NCI-H1092 (cell line): Measurements from ENCODE around the gene FOXE3.
"Not testable (repeated sequence)": the region's sequence is repeated elsewhere in the genome, so short reads cannot be mapped to it uniquely, and the experiment has no call there.

Experiments used
- DNase-seq: peaks from one replicate; lab custom pipeline; 2025; lab: John Stamatoyannopoulos, UW

FOXE3 gene

DNA sequence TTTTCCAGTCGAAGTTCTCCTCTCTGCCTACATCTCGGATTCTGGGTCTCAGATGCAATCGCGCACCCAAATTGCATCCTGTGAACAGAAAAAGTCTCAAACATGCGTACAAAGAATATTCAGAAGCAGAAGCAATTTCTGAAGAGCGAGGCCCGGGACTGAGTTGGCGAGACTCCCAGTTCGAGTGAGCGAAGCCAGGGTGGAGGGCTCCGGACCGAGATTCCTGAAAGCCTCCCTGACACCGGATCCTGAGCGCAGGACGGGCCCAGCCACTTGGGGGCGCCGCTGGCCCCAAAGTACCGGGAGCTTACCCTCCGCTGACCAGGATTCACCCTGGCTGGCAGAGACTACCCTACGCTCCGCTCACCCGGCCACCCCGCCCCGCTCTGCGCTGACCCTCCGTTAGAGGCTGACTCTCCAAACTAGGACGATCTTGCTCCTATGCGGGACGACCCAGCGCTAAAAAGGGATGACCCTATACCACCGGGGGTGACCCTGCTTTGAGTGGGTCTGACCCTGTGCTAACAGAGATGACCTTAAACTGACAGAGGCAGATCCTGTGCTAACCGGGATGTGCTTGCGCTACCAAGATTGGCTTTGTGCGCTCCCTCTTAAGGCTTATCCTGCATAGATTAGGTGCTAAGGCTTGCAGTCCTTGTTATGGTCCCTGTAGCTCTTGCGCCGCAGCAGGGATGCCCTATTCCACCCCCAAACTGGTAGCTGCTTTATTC, 33.9 kb downstream of the FOXE3 start:
- no peak for DNase-seq

DNA sequence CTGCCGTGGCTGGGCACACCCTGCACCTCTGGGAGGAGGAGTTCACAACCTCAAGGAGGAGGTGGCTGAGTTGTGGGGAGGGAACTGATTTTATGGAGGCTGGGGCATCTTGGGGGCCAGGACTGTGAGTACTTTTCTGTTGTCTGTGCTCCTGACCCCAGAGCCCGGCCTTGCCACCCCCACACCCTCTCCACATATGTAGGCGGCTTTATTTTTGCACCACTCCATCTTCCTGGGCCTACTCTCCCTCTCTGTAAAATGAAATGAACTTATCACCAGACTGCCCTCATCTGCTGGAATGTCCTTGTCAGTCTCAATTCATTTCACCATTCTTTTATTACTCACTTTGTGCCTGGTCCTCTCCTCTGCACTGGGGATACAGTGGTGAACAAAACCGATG, 34.5 kb downstream of the FOXE3 start:
- DNase-seq = no peak

DNA sequence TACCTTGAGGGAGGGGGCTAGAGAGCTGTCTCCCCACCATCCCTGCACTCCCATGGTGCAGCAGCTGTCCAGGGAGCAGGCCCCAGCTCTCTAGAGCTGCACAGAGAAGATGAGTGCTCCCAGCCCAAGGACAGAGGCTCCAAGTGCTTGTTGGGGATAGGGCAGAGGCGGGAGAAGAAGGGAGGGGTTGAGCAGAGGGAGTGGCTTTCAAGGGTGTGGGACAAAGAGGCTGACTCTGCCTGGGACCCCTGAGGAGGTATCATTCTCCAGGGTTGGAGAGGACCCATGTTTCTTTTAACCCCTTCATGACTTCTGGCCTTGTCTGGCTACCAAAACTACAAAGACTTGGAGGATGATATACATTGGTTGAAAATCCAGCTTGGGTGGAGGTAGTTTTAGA, 36.3 kb downstream of the FOXE3 start:
- no peak for DNase-seq

DNA sequence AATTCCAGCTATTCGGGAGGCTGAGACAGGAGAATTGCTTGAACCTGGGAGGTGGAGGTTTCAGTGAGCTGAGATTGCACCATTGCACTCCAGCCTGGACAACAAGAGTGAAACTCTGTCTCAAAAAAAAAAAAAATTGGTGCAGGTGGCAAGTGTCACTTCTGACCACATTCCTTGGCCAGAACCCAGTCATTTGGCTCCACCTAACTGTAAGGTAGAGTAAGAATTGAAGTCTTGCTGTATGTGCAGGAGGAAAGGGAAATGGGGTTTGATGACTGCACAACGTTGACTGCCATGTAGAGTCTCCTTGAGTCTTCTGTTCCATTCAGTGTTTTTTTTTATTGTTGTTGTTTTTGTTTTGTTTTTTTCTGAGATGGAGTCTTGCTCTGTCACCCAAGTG, 37.8 kb downstream of the FOXE3 start:
- not testable (repeated sequence) for DNase-seq

DNA sequence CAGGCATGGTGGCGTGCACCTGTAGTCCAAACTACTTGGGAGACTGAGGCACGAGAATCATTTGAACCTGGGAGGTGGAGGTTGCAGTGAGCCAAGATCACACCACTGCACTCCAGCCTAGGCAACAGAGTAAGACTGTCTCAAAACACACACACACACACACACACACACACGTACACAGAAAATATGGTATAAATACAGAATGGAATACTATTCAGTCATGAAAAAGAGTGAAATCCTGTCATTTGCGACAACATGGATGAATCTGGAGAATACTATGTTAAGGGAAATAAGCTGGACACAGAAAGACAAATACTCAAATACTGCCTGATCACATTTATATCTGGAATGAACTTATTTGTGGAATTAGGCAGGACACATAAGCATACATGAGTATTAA, 40.2 kb downstream of the FOXE3 start:
- DNase-seq = no peak

DNA sequence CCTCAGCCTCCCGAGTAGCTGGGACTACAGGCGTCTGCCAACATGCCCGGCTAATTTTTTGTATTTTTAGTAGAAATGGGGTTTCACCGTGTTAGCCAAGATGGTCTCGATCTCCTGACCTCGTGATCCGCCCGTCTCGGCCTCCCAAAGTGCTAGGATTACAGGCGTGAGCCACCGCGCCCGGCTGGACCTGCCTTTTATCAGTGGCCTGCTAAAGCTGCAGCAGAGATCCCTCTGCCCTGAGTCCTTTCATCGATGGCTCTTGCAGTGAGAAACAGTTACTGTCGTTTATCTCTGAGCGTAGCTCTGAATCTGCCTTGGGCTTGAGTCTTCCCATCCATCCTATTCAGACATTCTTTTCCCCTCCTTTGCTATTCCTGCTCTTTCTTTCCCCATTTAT, 41.5 kb downstream of the FOXE3 start:
- not testable (repeated sequence) for DNase-seq

DNA sequence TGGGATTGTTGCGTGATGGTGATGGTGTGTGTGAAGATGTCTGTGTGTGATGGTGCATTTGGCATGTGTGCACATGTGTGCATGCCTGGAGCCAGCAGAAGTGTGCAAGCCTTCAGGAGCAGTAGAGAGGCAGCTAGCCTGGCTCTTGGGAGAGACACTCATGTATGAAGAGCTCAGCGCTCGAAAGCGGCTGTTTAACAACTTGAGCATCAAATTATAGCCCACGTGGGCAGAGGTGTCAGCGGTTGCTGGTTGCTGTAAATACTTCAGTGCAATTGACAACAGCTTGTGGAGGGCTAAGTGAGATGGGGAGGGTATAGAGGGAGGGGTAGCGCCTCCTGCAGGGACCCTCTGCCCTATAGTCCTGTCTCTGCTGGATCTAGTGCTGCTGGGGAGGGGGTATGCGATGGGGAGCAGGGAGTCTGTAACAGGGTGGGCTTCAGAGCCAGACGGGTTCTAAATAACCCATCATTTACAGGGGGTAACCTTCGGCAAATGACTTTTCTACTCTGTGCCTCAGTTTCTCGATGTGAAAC, 43.2 kb downstream of the FOXE3 start:
- DNase-seq = no peak

DNA sequence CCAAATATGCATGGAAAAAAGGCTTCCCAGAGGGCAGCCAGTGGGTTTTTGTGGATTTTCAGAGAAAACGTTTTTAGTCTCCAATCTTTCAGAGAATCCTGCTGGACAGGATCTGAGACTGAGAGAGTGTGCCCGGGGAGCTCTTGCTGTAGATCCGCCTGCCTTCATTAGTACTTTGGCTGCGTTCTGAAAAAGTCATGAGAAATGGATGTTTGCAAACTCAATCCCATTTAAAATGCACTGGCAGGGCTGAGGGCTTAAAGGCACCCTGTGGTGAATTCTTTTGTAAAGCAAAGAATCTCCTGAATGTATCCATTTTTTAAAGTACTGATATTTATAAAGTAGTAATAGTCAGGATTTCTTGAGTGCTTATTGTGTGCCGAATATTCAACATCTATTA, 44.0 kb downstream of the FOXE3 start:
- DNase-seq = no peak

DNA sequence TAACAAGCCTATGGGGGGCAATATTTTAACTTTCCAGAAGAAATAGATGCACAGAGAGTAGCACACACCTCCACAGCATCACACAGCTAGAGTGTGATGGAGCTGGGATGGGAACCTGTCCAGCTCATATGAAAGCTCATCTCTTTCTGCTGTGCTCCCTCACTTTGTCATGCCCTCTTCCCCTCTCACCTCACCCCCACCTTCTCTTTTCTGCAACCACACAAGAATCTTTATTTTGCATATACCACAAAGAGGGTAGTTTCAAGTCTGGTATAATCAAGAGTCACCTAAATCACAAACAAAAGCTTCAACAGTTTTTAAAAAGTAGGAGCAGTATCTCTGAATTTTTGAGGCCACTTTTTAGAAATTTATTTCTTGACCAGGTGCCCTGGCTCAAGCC, 44.4 kb downstream of the FOXE3 start:
- DNase-seq = no peak

DNA sequence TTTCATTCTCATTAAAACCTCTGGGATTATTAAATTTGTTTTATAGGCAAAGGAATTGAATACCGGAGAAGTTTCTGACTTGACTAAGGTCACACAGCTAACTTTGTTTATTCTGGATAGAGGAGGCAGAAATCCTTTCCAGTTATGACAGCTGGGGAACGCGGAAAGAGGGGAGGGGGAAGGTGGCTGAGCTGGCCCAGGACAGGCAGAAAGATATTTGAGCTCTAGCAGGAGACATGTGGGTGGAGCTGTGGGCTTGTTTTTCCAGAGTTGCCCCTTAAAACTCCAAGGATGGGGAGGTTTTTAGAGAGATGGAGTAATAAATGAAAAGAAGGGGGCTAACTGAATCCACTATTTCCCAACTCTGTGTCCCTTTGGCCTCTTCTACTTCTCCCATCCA, 49.5 kb downstream of the FOXE3 start:
- DNase-seq = no peak
